Measurements from ENCODE around the gene ZNF555.
"Not testable (repeated sequence)": the region's sequence is repeated elsewhere in the genome, so short reads cannot be mapped to it uniquely, and the experiment has no call there.

ZNF555 gene

GRCh38 chr19:2872175-2872574 is 30.9 kb downstream of the ZNF555 start:
- not testable (repeated sequence) for DNase-seq

- DNase-seq: no peak
These were observed 36.4 kb downstream of the ZNF555 start for GRCh38 chr19:2877398-2878331.

GRCh38 chr19:2883686-2884439 is 42.6 kb downstream of the ZNF555 start:
- DNase-seq: peak in 1 of 2 experiments; percentile 29

GRCh38 chr19:2885736-2886135 is 44.5 kb downstream of the ZNF555 start:
- no peak for DNase-seq

- DNase-seq: peak; percentile 61 to 83
These were observed 46.2 kb downstream of the ZNF555 start for GRCh38 chr19:2887391-2887914.

- no peak for DNase-seq
These were observed 47.5 kb downstream of the ZNF555 start for GRCh38 chr19:2888731-2889224.

- not testable (repeated sequence) for DNase-seq
These were observed 49.3 kb downstream of the ZNF555 start for GRCh38 chr19:2890531-2890930.

- DNase-seq: no peak
These were observed 55.4 kb downstream of the ZNF555 start for GRCh38 chr19:2896694-2897093.

GRCh38 chr19:2900296-2901252 is 59.3 kb downstream of the ZNF555 start, which contains the start of gene ZNF57:
ZNF57 (plus strand) TSS chr19:2900928; CDS start chr19:2901046, 118 bp downstream.
- DNase-seq: peak; percentile 97 to 100

GRCh38 chr19:2902590-2903218 is 61.4 kb downstream of the ZNF555 start:
- no peak for DNase-seq

- DNase-seq: not testable (repeated sequence)
These were observed 62.1 kb downstream of the ZNF555 start for GRCh38 chr19:2903326-2903725.

- no peak for DNase-seq
These were observed 64.7 kb downstream of the ZNF555 start for GRCh38 chr19:2905918-2906519.

GRCh38 chr19:2906631-2907195 is 65.4 kb downstream of the ZNF555 start:
- DNase-seq: no peak
